ENCODE results near the gene ABL1.

The ABL1 gene

GRCh38 chr9:130833031-130833990 is 1.7 kb upstream of the ABL1 start:
- no peaks in the 10 kb centered on the region for H3K79me2 ChIP-seq (ENCODE audit: insufficient read depth, low read length)
- H3K4me2 ChIP-seq (ENCODE audit: low read depth, low read length, poor library complexity, severe bottlenecking) = no peak overlapping the region
- no peak overlapping the region for H3K27ac ChIP-seq (ENCODE audit: low read depth, low read length)

GRCh38 chr9:130835441-130836298 is 616 bp downstream of the ABL1 start:
- Histone ChIP-seq H3K27me3 (ENCODE audit: low read length) (no peaks in the 10 kb centered on the region), H3K9me3 (ENCODE audit: insufficient read depth, low read length) (no peaks in the 10 kb centered on the region), H3K9me2 (replicated peaks; ENCODE audit: insufficient read depth, low read length) (no peaks in the 10 kb centered on the region), H3K27ac (ENCODE audit: low read depth, low read length) (no peak overlapping the region), H2AFZ (ENCODE audit: low read depth, low read length, severe bottlenecking) (no peak overlapping the region), H4K20me1 (ENCODE audit: low read depth, low read length) (no peaks in the 10 kb centered on the region; the same call in none of the 2 replicates), H3F3A (ENCODE audit: insufficient read depth) (no peaks in the 10 kb centered on the region), H3K4me2 (ENCODE audit: low read depth, low read length, poor library complexity, severe bottlenecking) (peak overlapping the region; percentile 35), H3K36me3 (ENCODE audit: low read length) (no peaks in the 10 kb centered on the region), H3K79me2 (ENCODE audit: insufficient read depth, low read length) (no peaks in the 10 kb centered on the region), H3K9ac (ENCODE audit: low read length) (0 out of 2 replicates have a peak overlapping the region, but pooled peaks have one; percentile 5), H3K4me3 (ENCODE audit: insufficient read depth, low read length, poor library complexity, severe bottlenecking) (no peak overlapping the region)
- TF ChIP-seq CTCF (IDR thresholded peaks at IDR 0.05; ENCODE audit: insufficient read depth, low read length, poor library complexity, severe bottlenecking) (no peak), EZH2phosphoT487 (conservative IDR thresholded peaks at IDR 0.05; ENCODE audit: low read length) (no peak)

More at GRCh38 chr9:130833031-130833990, 1.7 kb upstream of the ABL1 start:
- H3K36me3 ChIP-seq (ENCODE audit: low read length) = no peaks in the 10 kb centered on the region
- H3K9me2 ChIP-seq (replicated peaks; ENCODE audit: insufficient read depth, low read length) = no peaks in the 10 kb centered on the region
- peaks cover 7% of the 10 kb centered on the region; the same call in 1 of the 2 replicates for H3K9me3 ChIP-seq (ENCODE audit: insufficient read depth, low read length)
- H4K20me1 ChIP-seq (ENCODE audit: low read depth, low read length) = no peaks in the 10 kb centered on the region; the same call in none of the 2 replicates
- no peaks in the 10 kb centered on the region for H3F3A ChIP-seq (ENCODE audit: insufficient read depth)
- H2AFZ ChIP-seq (ENCODE audit: low read depth, low read length, severe bottlenecking) = no peak overlapping the region
- no peak overlapping the region for H3K9ac ChIP-seq (ENCODE audit: low read length)
- H3K4me3 ChIP-seq (ENCODE audit: insufficient read depth, low read length, poor library complexity, severe bottlenecking) = no peak overlapping the region
- no peaks in the 10 kb centered on the region for H3K27me3 ChIP-seq (ENCODE audit: low read length)
- TF ChIP-seq CTCF (IDR thresholded peaks at IDR 0.05; ENCODE audit: insufficient read depth, low read length, poor library complexity, severe bottlenecking) (no peak), EZH2phosphoT487 (conservative IDR thresholded peaks at IDR 0.05; ENCODE audit: low read length) (no peak)

GRCh38 chr9:130837002-130837511 is 2.0 kb downstream of the ABL1 start:
- Histone ChIP-seq H3K27me3 (ENCODE audit: low read length) (no peaks in the 10 kb centered on the region), H3K9me3 (ENCODE audit: insufficient read depth, low read length) (no peaks in the 10 kb centered on the region), H4K20me1 (ENCODE audit: low read depth, low read length) (no peaks in the 10 kb centered on the region; the same call in none of the 2 replicates), H3K79me2 (ENCODE audit: insufficient read depth, low read length) (no peaks in the 10 kb centered on the region), H2AFZ (ENCODE audit: low read depth, low read length, severe bottlenecking) (no peak overlapping the region), H3K36me3 (ENCODE audit: low read length) (no peaks in the 10 kb centered on the region), H3K27ac (ENCODE audit: low read depth, low read length) (no peak overlapping the region), H3F3A (ENCODE audit: insufficient read depth) (no peaks in the 10 kb centered on the region), H3K9me2 (replicated peaks; ENCODE audit: insufficient read depth, low read length) (no peaks in the 10 kb centered on the region), H3K4me2 (ENCODE audit: low read depth, low read length, poor library complexity, severe bottlenecking) (no peak overlapping the region), H3K4me3 (ENCODE audit: insufficient read depth, low read length, poor library complexity, severe bottlenecking) (no peak overlapping the region), H3K9ac (ENCODE audit: low read length) (no peak overlapping the region)
- TF ChIP-seq EZH2phosphoT487 (conservative IDR thresholded peaks at IDR 0.05; ENCODE audit: low read length) (no peak), CTCF (IDR thresholded peaks at IDR 0.05; ENCODE audit: insufficient read depth, low read length, poor library complexity, severe bottlenecking) (no peak)

Data from SU-DHL-6 (cell line).